Measurements from ENCODE around the gene PRIM1. TPM values are rescaled to one million over a fixed set of nuclear protein-coding genes. Genes with fewer than 3 reads are reported as not detected.

Gene PRIM1
- total and polyA plus RNA-seq, 2 of the 8 experiments (the other 6 are each of a cell fraction or from before 2014, with no cell fraction given) = 52.4 to 61.9 TPM

- Histone ChIP-seq H3K23ac (ENCODE audit: insufficient read length) (no peak overlapping the region), H4K20me1 (replicated peaks in 1 of 2; ENCODE audit: control insufficient read depth in 1 of 2, insufficient read depth in 2 of 2, low read length in 2 of 2) (peaks cover 27 to 41% of the 10 kb centered on the region in 2 experiments), H3K4me3 (ENCODE audit: extremely low read depth in 1 of 4, insufficient read depth in 2 of 4, low read depth in 3 of 4, low read length in 4 of 4) (no peak overlapping the region), H3K4me1 (replicated peaks in 1 of 4; ENCODE audit: control insufficient read depth in 3 of 4, insufficient read depth in 4 of 4, low read length in 3 of 4) (peaks cover 10 to 21% (median 14%) of the 10 kb centered on the region in 4 experiments), H3K36me3 (ENCODE audit: control insufficient read depth in 2 of 4, insufficient read depth in 4 of 4, low read length in 3 of 4) (peaks cover 28 to 81% (median 58%) of the 10 kb centered on the region in 4 experiments), H3K9me3 (ENCODE audit: insufficient read depth in 2 of 2, low read depth in 1 of 2, low read length in 1 of 2) (no peaks in the 10 kb centered on the region), H4K8ac (ENCODE audit: extremely low read depth, insufficient read depth, low read length) (no peak overlapping the region), H3K79me1 (ENCODE audit: low read depth, low read length) (peaks cover 26% of the 10 kb centered on the region), H3K79me2 (ENCODE audit: control insufficient read depth in 1 of 2, insufficient read depth in 2 of 2, low read length in 2 of 2) (peaks cover 20 to 54% of the 10 kb centered on the region in 2 experiments), H2BK5ac (ENCODE audit: low read depth, low read length) (no peak overlapping the region), H2AK5ac (ENCODE audit: low read depth, low read length) (no peak overlapping the region), H2BK120ac (replicated peaks; ENCODE audit: low read depth, low read length) (no peak overlapping the region), H3K4ac (replicated peaks; ENCODE audit: insufficient read length, low read depth, low read length) (no peak overlapping the region), H3K27me3 (replicated peaks in 1 of 4; ENCODE audit: control insufficient read depth in 3 of 4, extremely low read depth in 1 of 4, insufficient read depth in 3 of 4, low read length in 3 of 4) (no peaks in the 10 kb centered on the region), H2BK12ac (ENCODE audit: low read depth, low read length) (no peak overlapping the region), H4K5ac (ENCODE audit: insufficient read length, low read depth, low read length) (no peak overlapping the region), H3K14ac (ENCODE audit: insufficient read length) (no peak overlapping the region), H3K56ac (replicated peaks; ENCODE audit: insufficient read length, low read depth, low read length) (no peak overlapping the region), H4K91ac (replicated peaks; ENCODE audit: insufficient read length, low read length) (no peak overlapping the region), H3K9ac (replicated peaks in 1 of 4; ENCODE audit: extremely low read depth in 1 of 4, low read depth in 3 of 4, low read length in 3 of 4) (no peak overlapping the region), H3K23me2 (ENCODE audit: low read depth, low read length) (no peaks in the 10 kb centered on the region; the same call in 1 of the 2 replicates), H3K27ac (ENCODE audit: low read depth, low read length) (no peak overlapping the region), H2BK15ac (ENCODE audit: low read length) (no peak overlapping the region), H3K18ac (ENCODE audit: extremely low read depth, low read length) (no peak overlapping the region), H3K4me2 (ENCODE audit: insufficient read depth in 1 of 2, low read depth in 2 of 2, low read length in 2 of 2) (no peak overlapping the region), H2BK20ac (ENCODE audit: low read length) (peak overlapping the region; percentile 61; the same call in 1 of the 2 replicates), H2AFZ (ENCODE audit: low read length) (no peak overlapping the region)
- DNase-seq (ENCODE audit: low read depth in 1 of 2, low spot score in 2 of 2) (no peak), FAIRE-seq (no peak)
- ChIA-PET POLR2A (ENCODE audit: partially characterized antibody) (interaction anchor here (0.7 to 52.4 kb wide), 11 partner anchors 18 to 82 kb away, joined by 3 to 1406 read pairs (median 4); partner anchors contain the start of genes ATP5F1B, NACA, PRIM1 and PTGES3), CTCF (ENCODE audit: partially characterized antibody) (interaction anchor here (0.8 to 2.5 kb wide), 3 partner anchors 10 to 81 kb away, joined by 3 to 10 read pairs (median 4); no protein-coding TSS in a partner anchor)
- peak in 1 of 2 experiments; percentile 18; a peak in 1 of 3 replicates for TF ChIP-seq POLR2A (IDR thresholded peaks at IDR 0.05; ENCODE audit: control extremely low read depth in 1 of 2, low read depth in 2 of 2, low read length in 2 of 2)
- TF ChIP-seq ATF2 (IDR thresholded peaks at IDR 0.05; ENCODE audit: low read length) = no peak
- whole genome bisulfite sequencing, 2 experiments (ENCODE audit: extremely low coverage in 1 of 2, insufficient coverage in 1 of 2, insufficient read length in 1 of 2, insufficient replicate concordance in 2 of 2, low coverage in 1 of 2, low lambda C conversion rate in 2 of 2, missing lambda C conversion rate in 1 of 2) = 85% methylated on average over 1 of the region's 1 CpG; no CpG with 5 or more reads in 1 of the 2 experiments
These were observed 35.7 kb downstream of the PRIM1 start for GRCh38 chr12:56716458-56716857.
